ENCODE results near the gene EFCAB11.

Gene EFCAB11

GRCh38 chr14:89954070-89955021 lies at the start of gene EFCAB11:
EFCAB11 (minus strand) TSS chr14:89954730; CDS start chr14:89954660, 70 bp downstream.
- peak; percentile 93 for DNase-seq

- no peak for DNase-seq
These were observed 49.2 kb upstream of the EFCAB11 start for GRCh38 chr14:90003526-90004307.

DNA sequence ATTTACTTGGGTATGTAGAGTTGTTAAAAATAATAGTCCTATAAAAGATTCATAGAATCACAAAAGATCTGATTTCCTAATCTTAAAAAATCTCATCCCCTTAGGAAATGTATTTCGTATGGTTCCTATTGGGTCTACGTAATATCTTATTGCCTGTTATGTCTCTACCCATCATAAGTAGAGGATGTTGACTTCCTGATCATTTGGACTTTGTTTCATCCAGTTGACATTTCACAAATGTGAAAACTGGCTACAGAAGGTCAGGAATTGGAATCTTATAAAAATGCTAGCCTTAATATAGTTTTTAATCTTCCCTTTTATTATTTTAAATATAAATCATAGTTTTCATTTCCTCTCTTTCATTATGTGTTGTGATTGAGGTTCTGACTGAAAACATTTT lies 46.4 kb upstream of the EFCAB11 start:
- DNase-seq: no peak

DNA sequence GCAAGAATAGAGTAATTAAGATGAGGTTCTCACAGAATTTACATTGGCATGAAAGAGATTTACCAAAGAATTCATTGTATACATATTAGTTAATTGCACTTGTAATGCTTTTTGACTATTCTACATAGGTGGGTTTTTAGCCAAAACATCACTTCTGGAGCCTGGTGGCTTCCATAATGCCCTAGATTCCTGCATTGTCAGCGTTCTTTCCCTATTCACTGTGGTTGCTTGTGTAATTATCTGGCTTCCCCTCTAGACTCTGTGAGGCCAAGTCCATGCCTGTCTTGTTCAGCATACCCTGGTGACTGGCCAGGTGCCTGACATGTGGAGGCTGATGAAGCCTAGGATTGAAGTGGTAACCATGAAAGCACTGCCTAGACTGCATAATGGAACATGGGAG lies 42.4 kb upstream of the EFCAB11 start:
- DNase-seq: no peak

- no peak for DNase-seq
These were observed 37.7 kb upstream of the EFCAB11 start for GRCh38 chr14:89992273-89992672.

DNA sequence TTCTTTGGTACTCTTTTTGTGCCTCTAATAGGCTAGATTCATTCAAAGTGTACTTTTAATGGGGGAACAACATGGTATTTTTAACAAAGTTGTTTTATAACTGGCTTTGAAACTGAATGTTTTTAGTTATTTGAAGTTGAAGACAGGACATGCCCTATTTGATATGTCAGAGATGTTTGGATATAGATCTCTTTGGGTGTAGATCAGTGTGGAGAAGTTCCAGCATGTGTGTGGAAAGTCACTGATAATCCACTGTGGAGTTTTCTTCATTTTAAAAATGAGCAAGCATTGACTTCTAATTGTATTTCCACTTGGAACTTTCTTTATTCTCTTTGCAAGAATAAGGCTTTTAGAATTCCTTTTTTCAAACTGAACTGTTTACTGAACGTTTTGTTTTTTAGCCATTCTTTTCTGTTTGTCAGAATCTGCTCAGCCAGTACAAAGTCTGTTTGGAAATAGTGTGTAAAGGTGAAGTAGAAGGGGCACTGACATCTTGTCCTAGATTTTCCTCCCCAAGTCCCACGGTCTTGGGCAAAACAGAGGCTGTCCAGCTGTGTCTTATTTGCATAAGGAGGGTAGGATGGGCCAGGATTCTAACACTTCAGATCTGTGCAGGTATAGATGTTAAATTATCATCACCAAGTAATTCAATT lies 36.2 kb upstream of the EFCAB11 start:
- no peak for DNase-seq

DNA sequence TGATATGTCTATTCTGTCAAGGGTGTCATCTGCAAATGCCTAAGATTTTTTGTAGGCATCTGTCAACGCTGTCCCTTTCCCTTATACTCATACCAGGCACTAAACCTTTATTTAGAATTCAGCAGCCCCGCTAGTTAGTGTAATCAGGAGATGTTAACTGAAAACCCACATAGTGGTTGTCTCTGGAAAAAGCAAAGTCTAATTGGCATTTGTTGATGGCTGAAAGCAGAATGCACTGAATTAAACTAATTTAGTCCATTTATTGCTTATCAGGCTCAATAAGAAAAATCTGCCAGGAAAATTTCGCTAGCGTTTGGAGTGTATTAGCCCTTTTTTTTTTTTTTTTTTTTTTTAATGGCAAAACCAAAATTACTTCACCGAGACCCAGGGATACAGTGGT lies 35.7 kb upstream of the EFCAB11 start:
- DNase-seq: no peak

GRCh38 chr14:89988787-89989186 lies 34.3 kb upstream of the EFCAB11 start:
- DNase-seq: no peak

DNA sequence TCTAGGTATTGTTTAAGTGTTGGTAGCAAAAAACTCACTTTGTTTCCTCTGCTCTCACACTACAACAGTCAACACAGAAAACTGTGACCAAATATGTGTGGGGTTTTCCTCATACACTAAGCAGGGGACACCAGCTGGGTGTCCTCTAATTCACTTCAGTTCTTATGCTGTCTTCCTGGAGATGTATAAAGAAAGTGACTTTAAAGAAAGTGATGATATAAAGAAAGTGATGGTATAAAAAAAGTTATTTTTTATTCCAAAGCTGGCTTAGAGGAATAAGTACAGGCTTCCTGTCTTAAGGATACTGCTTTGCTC lies 32.6 kb upstream of the EFCAB11 start:
- no peak for DNase-seq

DNA sequence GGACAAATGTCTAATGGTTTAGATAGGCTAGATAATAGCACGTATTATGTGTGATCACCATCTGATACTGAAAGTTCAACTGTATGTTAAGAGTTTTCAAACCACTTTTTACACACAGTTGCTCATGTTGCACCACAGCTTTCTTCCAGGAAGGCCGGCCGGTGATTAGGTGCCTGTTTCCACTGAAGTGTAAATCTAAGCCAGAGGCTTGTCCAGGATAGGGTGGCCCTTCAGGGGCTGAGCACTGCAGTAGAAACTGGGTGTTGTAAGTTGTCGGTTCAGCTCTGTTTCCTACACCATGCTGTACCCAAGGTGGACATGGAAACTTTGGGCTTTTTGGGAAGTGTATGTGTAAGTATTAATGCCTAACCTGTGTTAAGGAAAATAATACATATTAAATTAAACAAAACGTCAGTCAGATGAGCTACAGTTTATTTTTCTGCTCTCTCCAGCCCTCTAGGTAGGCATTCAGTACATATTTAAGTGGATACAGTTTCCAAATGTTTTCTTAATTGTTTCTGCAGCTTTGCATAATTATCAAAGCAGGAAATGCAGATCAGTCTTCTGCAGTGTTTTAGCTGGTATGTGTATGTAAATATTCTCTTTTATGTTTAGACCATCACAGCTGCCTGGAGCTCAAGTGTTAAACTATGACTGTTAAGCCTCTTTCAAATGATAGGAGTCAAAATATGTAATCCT lies 32.1 kb upstream of the EFCAB11 start:
- DNase-seq: no peak

DNA sequence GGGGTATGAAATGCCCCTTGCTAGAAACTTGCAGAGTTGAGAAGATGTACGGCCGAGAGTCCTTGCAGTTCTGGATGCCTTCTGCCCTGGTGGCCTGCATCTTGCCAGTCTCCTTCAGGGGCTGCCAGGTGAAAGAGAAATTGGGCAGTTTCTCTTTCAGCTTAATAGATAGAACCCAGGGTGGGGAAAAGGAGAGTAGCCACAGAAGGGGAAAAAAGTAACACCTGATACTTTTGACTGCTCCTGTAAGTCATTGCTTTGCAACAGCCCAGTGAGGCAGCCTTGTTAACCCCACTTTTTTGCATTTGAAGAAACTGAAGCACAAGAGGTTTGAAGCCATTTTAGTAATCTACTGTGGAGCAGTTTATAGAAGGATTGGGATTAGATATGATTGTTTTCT lies 28.8 kb upstream of the EFCAB11 start:
- no peak for DNase-seq

DNA sequence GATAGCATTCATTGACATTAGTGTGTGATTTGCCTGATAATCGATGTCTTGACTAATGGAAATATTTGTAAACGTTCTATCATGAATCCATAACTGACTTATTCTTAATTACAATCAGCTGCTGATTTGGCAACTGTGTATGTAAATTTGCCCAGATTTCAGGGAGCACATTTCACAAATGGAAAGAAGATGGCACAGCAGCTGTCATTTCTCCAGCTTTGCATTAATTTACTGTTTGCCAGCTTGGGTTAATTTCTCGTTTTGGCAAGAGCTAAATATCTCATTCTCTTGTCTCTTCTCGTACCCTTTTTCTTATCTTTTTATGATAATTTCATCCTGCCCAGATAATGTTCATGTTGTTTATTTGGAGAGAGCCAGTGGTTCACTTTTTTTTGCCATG lies 24.1 kb upstream of the EFCAB11 start:
- no peak for DNase-seq

GRCh38 chr14:89977668-89978067 lies 23.1 kb upstream of the EFCAB11 start:
- DNase-seq: no peak

GRCh38 chr14:89973234-89973823 lies 18.8 kb upstream of the EFCAB11 start:
- no peak for DNase-seq

DNA sequence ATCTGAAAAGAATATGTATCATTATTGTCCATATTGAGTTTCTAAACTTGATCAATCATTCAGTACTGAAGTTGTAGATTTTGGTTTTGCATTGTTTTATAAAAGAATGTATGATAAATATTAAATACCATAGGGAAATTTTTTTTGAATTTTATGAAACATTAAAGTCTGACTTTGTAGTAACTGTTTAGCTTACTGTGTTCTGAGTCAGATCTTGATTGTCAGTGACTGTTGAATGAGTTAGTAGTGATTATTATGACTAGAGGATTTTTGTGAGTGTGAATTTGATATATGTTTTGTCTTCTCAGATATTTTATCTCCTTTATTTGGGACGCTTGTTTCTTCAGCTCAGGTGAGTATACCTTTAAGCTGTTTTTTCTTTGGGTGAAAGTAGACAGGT lies 11.3 kb upstream of the EFCAB11 start:
- DNase-seq: no peak

GRCh38 chr14:89963288-89963978 lies 8.9 kb upstream of the EFCAB11 start:
- no peak for DNase-seq

- DNase-seq: no peak
These were observed 6.4 kb upstream of the EFCAB11 start for GRCh38 chr14:89960914-89961313.

DNA sequence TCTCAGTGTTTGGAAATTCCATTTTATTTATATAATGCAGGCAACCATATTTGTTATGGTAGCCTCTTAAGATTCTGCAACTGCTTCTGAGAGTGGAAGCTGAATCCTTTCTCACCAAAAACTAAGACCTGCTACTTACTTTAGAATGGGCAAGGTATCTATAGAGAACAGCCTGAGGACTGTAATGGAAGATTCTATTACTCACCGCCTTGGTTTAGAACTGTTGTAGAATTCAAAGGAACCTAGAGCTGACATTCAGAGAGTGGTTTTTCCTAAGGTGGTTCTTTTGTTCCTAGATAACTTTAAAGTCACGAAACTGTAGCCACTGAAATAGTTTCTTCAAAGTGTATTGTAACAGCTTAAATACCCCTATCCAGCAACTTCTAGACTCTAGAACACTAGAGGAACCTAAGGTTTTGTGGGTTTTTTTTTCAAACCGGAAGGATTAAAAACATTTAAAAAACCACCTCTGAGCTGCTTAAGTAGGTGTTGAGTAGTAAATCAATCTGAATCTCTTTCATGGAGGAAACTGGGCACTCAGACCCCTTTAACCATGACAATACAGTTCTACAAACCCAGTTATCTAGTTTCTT lies 5.4 kb upstream of the EFCAB11 start:
- DNase-seq: no peak

- DNase-seq: no peak
These were observed 4.4 kb upstream of the EFCAB11 start for GRCh38 chr14:89958966-89959365.

DNA sequence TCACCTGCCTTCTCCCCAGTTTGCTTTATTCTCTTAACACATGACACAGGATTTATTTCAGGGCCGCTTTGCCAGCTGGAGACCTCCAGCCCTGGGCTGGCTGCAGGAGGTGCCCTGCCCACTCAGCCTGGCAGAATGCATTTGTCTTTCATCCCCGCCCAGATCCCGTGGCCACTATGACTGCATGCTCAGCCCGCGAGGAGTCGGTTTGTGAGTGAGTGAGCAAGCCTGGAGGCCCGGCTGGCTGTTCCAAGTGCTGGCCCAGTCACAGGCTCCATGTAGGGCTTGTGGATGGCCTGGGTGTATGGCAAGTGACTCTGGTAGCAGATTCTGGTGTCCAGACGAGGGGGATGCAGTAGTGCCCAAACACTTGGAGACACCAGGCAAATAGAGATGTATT lies 3.3 kb upstream of the EFCAB11 start:
- no peak for DNase-seq

GRCh38 chr14:89957376-89957775 lies 2.8 kb upstream of the EFCAB11 start:
- DNase-seq: no peak

DNA sequence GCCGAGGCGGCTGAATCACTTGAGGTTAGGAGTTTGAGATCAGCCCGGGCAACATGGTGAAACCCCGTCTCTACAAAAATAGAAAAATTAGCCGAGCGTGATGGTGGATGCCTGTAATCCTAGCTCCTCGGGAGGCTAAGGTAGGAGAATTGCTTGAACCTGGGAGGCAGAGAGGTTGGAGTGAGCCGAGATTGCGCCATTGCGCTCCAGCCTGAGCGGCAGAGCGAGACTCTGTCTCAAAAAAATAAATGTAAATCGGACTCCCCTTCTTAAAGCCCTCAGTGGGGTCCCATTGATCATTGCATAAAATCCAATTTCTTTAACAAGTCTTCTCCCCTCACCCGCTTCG lies 2.1 kb upstream of the EFCAB11 start:
- DNase-seq: no peak
